Testis (tissue), 3 donors: ENCODE results near the gene TEAD1. TPM values are rescaled to one million over a fixed set of nuclear protein-coding genes. Genes with fewer than 3 reads are reported as not detected.

Experiments used
- DNase-seq: peaks from one replicate; pipeline ENCODE4 v3.0.0-alpha.2; 2019
- H3K27ac ChIP-seq, 2 donors: fragments of 200-600 bp; sonication (generic); one replicate each; pipeline ENCODE4 v1.5.1; 2019
- H3K27me3 ChIP-seq: fragments of 200-600 bp; sonication (generic); one replicate; pipeline ENCODE4 v1.5.1; 2019
- H3K36me3 ChIP-seq: fragments of 200-600 bp; sonication (generic); one replicate; pipeline ENCODE4 v1.5.1; 2017; ENCODE audit warnings: low read depth; ENCODE audit errors: missing control alignments
- H3K4me1 ChIP-seq: fragments of 200-600 bp; sonication (generic); one replicate; pipeline ENCODE4 v1.5.1; 2019
- H3K4me3 ChIP-seq, 2 donors: fragments of 200-600 bp; sonication (generic); one replicate each; pipeline ENCODE4 v1.5.1; 2017 to 2019
- H3K9me3 ChIP-seq: fragments of 200-600 bp; sonication (generic); one replicate; pipeline ENCODE4 v1.5.1; 2017
- POLR2A ChIP-seq: fragments of 450-650 bp; IDR thresholded peaks from one replicate; pipeline ENCODE4 v1.6.1; 2017; ENCODE audit warnings: antibody characterized with exemption, mild to moderate bottlenecking, moderate library complexity
- WGBS, 2 donors: methylation state at CpG; one replicate each; pipeline ENCODE4 v1.1.5; 2018; 5-methylcytosine and 5-hydroxymethylcytosine counted together
- intact Hi-C: fragments of 100-400 bp; cut with DNase I; formaldehyde crosslinking; loops from one replicate; pipeline ENCODE4 v1.15.1; 2023; ENCODE audit warnings: low total_unique reads
- polyA plus RNA-seq: library from polyadenylated mRNA; stranded (reverse); fragments of 350-450 nt; fragmentation: Illumina TruSeq; extraction: RNeasy Lipid Tissue Mini Kit (QIAGEN cat#74804); gene quantifications from one replicate; pipeline ENCODE4 v1.2.3, GENCODE V29; 2014; ENCODE audit warnings: low read depth, low replicate concordance; ENCODE audit not compliant: insufficient read depth
- total RNA-seq, 2 donors: library from RNA; depleted of rRNA; stranded (reverse); fragments of >200 nt; gene quantifications; one replicate each; pipeline ENCODE4 v1.2.3, GENCODE V29; 2016
- TF ChIP-seq, protein P1 (sequence below), 3 experiments: fragments of 450-650 bp in 2 of 3; fragments of 200-600 bp in 1 of 3; sonication (generic) in 1 of 3; IDR thresholded peaks; one replicate each; pipeline ENCODE4 v1.5.1; 2016 to 2019; ENCODE audit warnings: antibody characterized with exemption in 3 of 3, mild to moderate bottlenecking in 2 of 3, moderate library complexity in 1 of 3

The TEAD1 gene
- total and polyA plus RNA-seq, 3 donors from 2014 or later = 24.6 to 78.1 (median 63.5) TPM

DNA sequence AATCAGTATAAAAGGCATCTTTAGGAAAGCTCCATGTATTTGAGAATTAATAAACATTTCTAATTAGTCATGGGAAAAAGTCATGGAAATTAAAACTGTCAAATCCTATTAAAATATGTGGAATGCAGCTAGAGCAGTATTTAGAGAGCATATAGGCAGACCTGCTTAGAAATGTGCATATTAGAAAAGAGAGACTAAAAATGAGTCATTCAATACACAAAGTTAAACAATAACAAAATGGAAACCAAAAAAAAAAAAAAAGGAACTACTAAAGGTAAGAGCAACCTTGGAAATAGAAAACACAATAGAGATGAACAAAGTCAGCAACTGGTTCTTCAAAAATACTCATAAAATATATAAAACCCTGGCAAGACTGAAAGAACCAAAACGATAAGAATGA is 275.2 kb downstream of the TEAD1 start:
- Histone ChIP-seq H3K9me3 (no peaks in the 10 kb centered on the region), H3K4me3 (no peak overlapping the region), H3K4me1 (no peaks in the 10 kb centered on the region), H3K27me3 (no peaks in the 10 kb centered on the region), H3K27ac (no peak overlapping the region), H3K36me3 (no peaks in the 10 kb centered on the region)
- TF ChIP-seq, protein P1, sequence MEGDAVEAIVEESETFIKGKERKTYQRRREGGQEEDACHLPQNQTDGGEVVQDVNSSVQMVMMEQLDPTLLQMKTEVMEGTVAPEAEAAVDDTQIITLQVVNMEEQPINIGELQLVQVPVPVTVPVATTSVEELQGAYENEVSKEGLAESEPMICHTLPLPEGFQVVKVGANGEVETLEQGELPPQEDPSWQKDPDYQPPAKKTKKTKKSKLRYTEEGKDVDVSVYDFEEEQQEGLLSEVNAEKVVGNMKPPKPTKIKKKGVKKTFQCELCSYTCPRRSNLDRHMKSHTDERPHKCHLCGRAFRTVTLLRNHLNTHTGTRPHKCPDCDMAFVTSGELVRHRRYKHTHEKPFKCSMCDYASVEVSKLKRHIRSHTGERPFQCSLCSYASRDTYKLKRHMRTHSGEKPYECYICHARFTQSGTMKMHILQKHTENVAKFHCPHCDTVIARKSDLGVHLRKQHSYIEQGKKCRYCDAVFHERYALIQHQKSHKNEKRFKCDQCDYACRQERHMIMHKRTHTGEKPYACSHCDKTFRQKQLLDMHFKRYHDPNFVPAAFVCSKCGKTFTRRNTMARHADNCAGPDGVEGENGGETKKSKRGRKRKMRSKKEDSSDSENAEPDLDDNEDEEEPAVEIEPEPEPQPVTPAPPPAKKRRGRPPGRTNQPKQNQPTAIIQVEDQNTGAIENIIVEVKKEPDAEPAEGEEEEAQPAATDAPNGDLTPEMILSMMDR (IDR thresholded peaks at IDR 0.05) = no peak
- TF ChIP-seq POLR2A = no peak
- DNase-seq = no peak
- 50 to 67% methylated on average over 1 of the region's 1 CpG for WGBS, 2 donors
- intact Hi-C loops = no loop called here

DNA sequence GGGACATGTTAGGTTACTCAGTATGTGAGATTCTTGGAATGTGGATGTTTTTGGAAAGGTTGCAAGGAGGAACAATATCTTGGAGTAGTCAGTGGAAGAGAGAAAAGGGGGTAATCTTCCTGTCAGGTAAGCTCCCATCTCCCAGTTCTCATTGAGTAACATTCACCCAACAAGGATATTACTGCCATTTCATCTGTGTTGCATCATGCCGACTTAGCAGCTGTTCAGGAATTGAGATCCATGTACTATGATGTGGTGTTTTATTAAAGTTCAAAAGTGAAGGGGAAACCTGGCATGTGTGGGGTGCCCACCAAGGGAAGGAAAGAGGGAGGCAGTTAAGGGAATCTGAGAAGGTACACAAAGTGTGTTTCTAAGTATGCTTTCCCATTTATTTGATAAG is 276.4 kb downstream of the TEAD1 start:
- H3K9me3 ChIP-seq = no peaks in the 10 kb centered on the region
- H3K4me3 ChIP-seq = no peak overlapping the region
- no peaks in the 10 kb centered on the region for H3K36me3 ChIP-seq
- 67 to 77% methylated on average over 1 of the region's 1 CpG for WGBS, 2 donors
- no peak overlapping the region for H3K27ac ChIP-seq
- no peaks in the 10 kb centered on the region for H3K27me3 ChIP-seq
- intact Hi-C loops = no loop called here
- no peak for DNase-seq
- TF ChIP-seq, protein P1 (IDR thresholded peaks at IDR 0.05) = no peak
- TF ChIP-seq POLR2A = no peak
- H3K4me1 ChIP-seq = no peaks in the 10 kb centered on the region

DNA sequence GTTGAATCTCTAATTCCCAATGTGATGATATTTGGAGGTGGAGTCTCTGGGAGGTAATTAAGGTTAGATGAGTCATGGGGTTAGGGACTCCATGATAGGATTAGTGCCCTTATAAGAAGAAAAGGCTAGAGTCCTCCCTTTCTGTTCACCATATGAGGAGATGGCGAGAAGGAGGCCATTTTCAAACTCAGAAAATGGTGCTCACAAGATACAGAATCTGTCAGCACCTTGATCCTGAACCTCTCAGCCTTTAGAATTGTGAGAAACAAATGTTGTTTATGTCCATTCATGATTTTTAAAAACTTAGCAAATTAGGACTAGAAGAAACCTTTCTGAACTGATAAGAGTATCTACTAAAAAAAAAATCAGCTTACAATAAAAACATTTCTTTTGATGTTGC is 277.2 kb downstream of the TEAD1 start:
- no peak overlapping the region for H3K27ac ChIP-seq
- intact Hi-C loops = no loop called here
- WGBS, 2 donors = 85 to 94% methylated on average over 1 of the region's 1 CpG

DNA sequence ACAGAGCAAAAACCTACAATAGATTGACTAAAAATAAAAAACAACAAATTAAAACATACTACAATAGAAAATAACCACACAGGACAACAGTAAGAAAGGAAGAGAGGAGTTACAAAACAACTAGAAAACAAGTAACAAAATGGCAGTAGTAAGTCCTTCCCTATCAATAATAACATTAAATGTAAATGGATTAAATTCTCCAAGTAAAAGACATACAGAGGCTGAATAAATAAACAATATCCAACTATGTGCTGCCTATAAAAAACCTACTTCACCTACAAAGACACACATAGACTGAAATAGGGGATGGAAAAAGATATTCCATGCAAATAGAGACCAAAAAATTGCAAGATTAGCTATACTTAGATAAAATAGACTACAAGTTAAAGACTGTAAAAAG is 277.9 kb downstream of the TEAD1 start:
- no peak overlapping the region for H3K27ac ChIP-seq
- intact Hi-C loops = no loop called here

More for the DNA sequence above, 277.2 kb downstream of the TEAD1 start:
- H3K9me3 ChIP-seq = no peaks in the 10 kb centered on the region
- no peaks in the 10 kb centered on the region for H3K27me3 ChIP-seq
- H3K36me3 ChIP-seq = no peaks in the 10 kb centered on the region
- TF ChIP-seq POLR2A = no peak
- TF ChIP-seq, protein P1 (IDR thresholded peaks at IDR 0.05) = no peak
- H3K4me1 ChIP-seq = no peaks in the 10 kb centered on the region
- DNase-seq = no peak
- no peak overlapping the region for H3K4me3 ChIP-seq

GRCh38 chr11:12958986-12959385 is 284.8 kb downstream of the TEAD1 start:
- Histone ChIP-seq H3K4me3 (no peak overlapping the region), H3K9me3 (no peaks in the 10 kb centered on the region), H3K27me3 (no peaks in the 10 kb centered on the region), H3K36me3 (no peaks in the 10 kb centered on the region), H3K4me1 (no peaks in the 10 kb centered on the region), H3K27ac (no peak overlapping the region)
- intact Hi-C loops = no loop called here
- 80 to 85% methylated on average over 3 of the region's 3 CpGs for WGBS, 2 donors
- TF ChIP-seq, protein P1 (IDR thresholded peaks at IDR 0.05) = no peak
- no peak for TF ChIP-seq POLR2A
- DNase-seq = no peak

More for the DNA sequence above, 277.9 kb downstream of the TEAD1 start:
- Histone ChIP-seq H3K9me3 (no peaks in the 10 kb centered on the region), H3K36me3 (no peaks in the 10 kb centered on the region), H3K4me3 (no peak overlapping the region), H3K27me3 (no peaks in the 10 kb centered on the region), H3K4me1 (no peaks in the 10 kb centered on the region)
- no peak for DNase-seq
- TF ChIP-seq, protein P1 (IDR thresholded peaks at IDR 0.05) = no peak
- no peak for TF ChIP-seq POLR2A
